Stimulated activated CD4-positive, alpha-beta T cell treated with anti-CD3 and anti-CD28 coated beads, Interleukin-2, amount 100 ng/mL, for 24 hours (primary cell): Measurements from ENCODE around the gene LENEP.
A peak's percentile ranks its signal among the peaks of the same experiment; 100 is the strongest.
"Not testable (repeated sequence)": the region's sequence is repeated elsewhere in the genome, so short reads cannot be mapped to it uniquely, and the experiment has no call there.

Experiments
- DNase-seq, 2 donors: peaks; one replicate each; pipeline ENCODE4 v3.0.0-alpha.2; 2020

LENEP gene

GRCh38 chr1:154977762-154978161 is 15.6 kb upstream of the LENEP start:
- DNase-seq: not testable (repeated sequence)

- no peak for DNase-seq
Measured at GRCh38 chr1:154978360-154978759, 15.0 kb upstream of the LENEP start.

GRCh38 chr1:154982341-154982740 is 11.0 kb upstream of the LENEP start:
- no peak for DNase-seq

GRCh38 chr1:154982897-154983648 is 10.3 kb upstream of the LENEP start, which contains the start of gene FLAD1:
TSS of gene FLAD1 (plus strand) at chr1:154983344. CDS start at chr1:154983695, 351 bp downstream.
- DNase-seq: peak; percentile 95 to 96

GRCh38 chr1:154983776-154984466 is 9.5 kb upstream of the LENEP start:
- no peak for DNase-seq

- DNase-seq: not testable (repeated sequence)
Measured at GRCh38 chr1:154986736-154987135, 6.7 kb upstream of the LENEP start.

GRCh38 chr1:154987326-154987725 is 6.1 kb upstream of the LENEP start:
- no peak for DNase-seq

- DNase-seq: peak in 1 of 2 donors; percentile 19
Measured at GRCh38 chr1:154988058-154988954, 5.1 kb upstream of the LENEP start.

GRCh38 chr1:154989195-154989860 is 4.1 kb upstream of the LENEP start:
- no peak for DNase-seq

- DNase-seq: no peak
Measured at GRCh38 chr1:154990276-154990675, 3.1 kb upstream of the LENEP start.

GRCh38 chr1:154992721-154993571 is 440 bp upstream of the LENEP start:
- DNase-seq: no peak

- no peak for DNase-seq
Measured at GRCh38 chr1:154994269-154994587, 842 bp downstream of the LENEP start.

- no peak for DNase-seq
Measured at GRCh38 chr1:154994591-154994990, 1.2 kb downstream of the LENEP start.

GRCh38 chr1:154995301-154995983 is 2.1 kb downstream of the LENEP start:
- not testable (repeated sequence) for DNase-seq

- DNase-seq: no peak
Measured at GRCh38 chr1:154996966-154997701, 3.7 kb downstream of the LENEP start.

- DNase-seq: no peak
Measured at GRCh38 chr1:154998201-154998780, 4.9 kb downstream of the LENEP start.

GRCh38 chr1:154998818-154999570 is 5.6 kb downstream of the LENEP start:
- DNase-seq: peak; percentile 80 to 86

GRCh38 chr1:154999571-155000410 is 6.4 kb downstream of the LENEP start:
- peak; percentile 66 to 81 for DNase-seq
